H9 (cell line): ENCODE results near the gene KRT6A. TPM values are rescaled to one million over a fixed set of nuclear protein-coding genes. Genes with fewer than 3 reads are reported as not detected.

Experiments used
- DNase-seq: peaks from one replicate; pipeline ENCODE4 v3.0.0-alpha.2; 2017
- H2AFZ ChIP-seq: one replicate; pipeline ENCODE4 v1.6.1; 2013; ENCODE audit warnings: mild to moderate bottlenecking, low read length, control low read depth, moderate library complexity
- H2AK5ac ChIP-seq: 2 replicates; pipeline ENCODE4 v1.6.1; 2013; ENCODE audit warnings: low read length, control low read depth, mixed read lengths; ENCODE audit not compliant: insufficient read length
- H2BK120ac ChIP-seq: one replicate; pipeline ENCODE4 v1.6.1; 2013; ENCODE audit warnings: low read depth, mild to moderate bottlenecking, low read length, control low read depth, inconsistent platforms; ENCODE audit not compliant: poor library complexity, severe bottlenecking
- H2BK12ac ChIP-seq: 2 replicates; pipeline ENCODE4 v1.6.1; 2013; ENCODE audit warnings: low read length, control low read depth, mixed read lengths, low read depth; ENCODE audit not compliant: insufficient read length
- H2BK15ac ChIP-seq: 2 replicates; pipeline ENCODE4 v1.6.1; 2013; ENCODE audit warnings: low read depth, low read length, control low read depth
- H2BK20ac ChIP-seq: one replicate; pipeline ENCODE4 v1.6.1; 2013; ENCODE audit warnings: low read depth, mild to moderate bottlenecking, low read length, control low read depth, inconsistent platforms; ENCODE audit not compliant: poor library complexity, severe bottlenecking
- H2BK5ac ChIP-seq: 2 replicates; pipeline ENCODE4 v1.6.1; 2013; ENCODE audit warnings: low read length, control low read depth, mixed read lengths; ENCODE audit not compliant: insufficient read length
- H3K14ac ChIP-seq: 2 replicates; pipeline ENCODE4 v1.6.1; 2013; ENCODE audit warnings: low read length, control low read depth; ENCODE audit not compliant: insufficient read depth
- H3K18ac ChIP-seq: 2 replicates; pipeline ENCODE4 v1.6.1; 2013; ENCODE audit warnings: low read depth, mild to moderate bottlenecking, mixed read lengths, low read length, control low read depth; ENCODE audit not compliant: insufficient read length
- H3K23ac ChIP-seq: 2 replicates; pipeline ENCODE4 v1.6.1; 2013; ENCODE audit warnings: low read length, control low read depth, mixed read lengths, low read depth; ENCODE audit not compliant: insufficient read length
- H3K23me2 ChIP-seq: 2 replicates; pipeline ENCODE4 v1.6.1; 2013; ENCODE audit warnings: low read depth, mild to moderate bottlenecking, mixed read lengths, low read length, control low read depth; ENCODE audit not compliant: insufficient read length, poor library complexity, severe bottlenecking
- H3K27ac ChIP-seq: 2 replicates; pipeline ENCODE4 v1.5.1; 2013; ENCODE audit warnings: low read length, control low read depth, mixed read lengths, low read depth; ENCODE audit not compliant: insufficient read length
- H3K27me3 ChIP-seq: 2 replicates; pipeline ENCODE4 v1.6.1; 2013; ENCODE audit warnings: low read length, control low read depth, inconsistent platforms; ENCODE audit not compliant: insufficient read depth
- H3K4ac ChIP-seq: 2 replicates; pipeline ENCODE4 v1.6.1; 2013; ENCODE audit warnings: low read depth, mild to moderate bottlenecking, control low read depth, inconsistent platforms, low read length, moderate library complexity
- H3K4me1 ChIP-seq: 2 replicates; pipeline ENCODE4 v1.6.1; 2013; ENCODE audit warnings: low read length, control low read depth, inconsistent platforms; ENCODE audit not compliant: insufficient read depth
- H3K4me2 ChIP-seq: 2 replicates; pipeline ENCODE4 v1.6.1; 2013; ENCODE audit warnings: low read length, control low read depth, mixed read lengths; ENCODE audit not compliant: insufficient read length, insufficient read depth
- H3K56ac ChIP-seq: 2 replicates; pipeline ENCODE4 v1.6.1; 2013; ENCODE audit warnings: low read depth, mild to moderate bottlenecking, mixed read lengths, low read length, control low read depth; ENCODE audit not compliant: insufficient read length
- H3K79me1 ChIP-seq: 2 replicates; pipeline ENCODE4 v1.6.1; 2013; ENCODE audit warnings: low read depth, mild to moderate bottlenecking, moderate library complexity, low read length, control low read depth, inconsistent platforms; ENCODE audit not compliant: insufficient read depth, poor library complexity, severe bottlenecking
- H3K79me2 ChIP-seq: 2 replicates; pipeline ENCODE4 v1.6.1; 2013; ENCODE audit warnings: low read length, control low read depth, inconsistent platforms; ENCODE audit not compliant: insufficient read depth
- H3K9ac ChIP-seq: 2 replicates; pipeline ENCODE4 v1.6.1; 2013; ENCODE audit warnings: low read length, control low read depth, mixed read lengths; ENCODE audit not compliant: insufficient read length; ENCODE audit errors: extremely low read depth
- H3K9me3 ChIP-seq: one replicate; pipeline ENCODE4 v1.6.1; 2013; ENCODE audit warnings: low read depth, low read length, inconsistent platforms; ENCODE audit not compliant: control insufficient read depth
- H3T11ph ChIP-seq: one replicate; pipeline ENCODE4 v1.6.1; 2013; ENCODE audit warnings: mild to moderate bottlenecking, low read length, control low read depth, inconsistent platforms
- H4K20me1 ChIP-seq: one replicate; pipeline ENCODE4 v1.6.1; 2013; ENCODE audit not compliant: control insufficient read depth, insufficient read length, insufficient read depth
- H4K5ac ChIP-seq: 2 replicates; pipeline ENCODE4 v1.6.1; 2013; ENCODE audit warnings: low read depth, mild to moderate bottlenecking, mixed read lengths, low read length, control low read depth; ENCODE audit not compliant: insufficient read length
- H4K8ac ChIP-seq: replicated peaks from 2 replicates; pipeline ENCODE4 v1.6.1; 2013; ENCODE audit warnings: low read length, control low read depth, mixed read lengths, low read depth; ENCODE audit not compliant: insufficient read length
- H4K91ac ChIP-seq: 2 replicates; pipeline ENCODE4 v1.6.1; 2013; ENCODE audit warnings: low read depth, mild to moderate bottlenecking, moderate library complexity, mixed read lengths, low read length, control low read depth; ENCODE audit not compliant: insufficient read length
- H3K27ac Mint-ChIP-seq, 3 experiments: 2 replicates in 2 of 3; 3 replicates in 1 of 3; pipeline ENCODE4 v1.8.0; 2020 to 2021; ENCODE audit warnings: mixed read lengths in 3 of 3, mild to moderate bottlenecking in 1 of 3, moderate library complexity in 1 of 3
- H3K27me3 Mint-ChIP-seq: 2 replicates; pipeline ENCODE4 v1.8.0; 2021; ENCODE audit warnings: low read depth, mild to moderate bottlenecking, moderate library complexity, mixed read lengths
- H3K36me3 Mint-ChIP-seq, 3 experiments: 2 replicates in 2 of 3; 3 replicates in 1 of 3; pipeline ENCODE4 v1.8.0; 2020 to 2021; ENCODE audit warnings: low read depth in 3 of 3, mixed read lengths in 3 of 3; ENCODE audit not compliant: insufficient read depth in 1 of 3
- H3K4me1 Mint-ChIP-seq, 2 experiments: 2 replicates each; pipeline ENCODE4 v1.8.0; 2020; ENCODE audit warnings: mixed read lengths in 2 of 2
- H3K4me3 Mint-ChIP-seq, 2 experiments: 2 replicates in 1 of 2; 3 replicates in 1 of 2; pipeline ENCODE4 v1.8.0; 2020 to 2021; ENCODE audit warnings: mild to moderate bottlenecking in 2 of 2, mixed read lengths in 2 of 2, moderate library complexity in 1 of 2
- H3K9me3 Mint-ChIP-seq, 2 experiments: 2 replicates in 1 of 2; 3 replicates in 1 of 2; pipeline ENCODE4 v1.8.0; 2020; ENCODE audit warnings: mild to moderate bottlenecking in 2 of 2, mixed read lengths in 2 of 2, moderate library complexity in 1 of 2
- WGBS: extraction: QIAGEN DNeasy Blood & Tissue Kit; methylation state at CpG from one replicate; pipeline ENCODE4 v1.1.7; 2013; ENCODE audit warnings: missing lambda C conversion rate, low lambda C conversion rate, mixed read lengths; ENCODE audit not compliant: insufficient read length; ENCODE audit errors: extremely low coverage; 5-methylcytosine and 5-hydroxymethylcytosine counted together
- total RNA-seq: library from RNA; stranded (reverse); gene quantifications from 2 replicates; pipeline ENCODE4 v1.2.1, GENCODE V29; 2021
- TF ChIP-seq, protein P1 (sequence below): fragments of 200-600 bp; sonication (generic); conservative IDR thresholded peaks from 3 replicates; pipeline ENCODE4 v1.8.0; 2021; ENCODE audit warnings: antibody characterized with exemption, mild to moderate bottlenecking

Gene KRT6A
- total RNA-seq, 1 experiment from 2014 or later = not detected

DNA sequence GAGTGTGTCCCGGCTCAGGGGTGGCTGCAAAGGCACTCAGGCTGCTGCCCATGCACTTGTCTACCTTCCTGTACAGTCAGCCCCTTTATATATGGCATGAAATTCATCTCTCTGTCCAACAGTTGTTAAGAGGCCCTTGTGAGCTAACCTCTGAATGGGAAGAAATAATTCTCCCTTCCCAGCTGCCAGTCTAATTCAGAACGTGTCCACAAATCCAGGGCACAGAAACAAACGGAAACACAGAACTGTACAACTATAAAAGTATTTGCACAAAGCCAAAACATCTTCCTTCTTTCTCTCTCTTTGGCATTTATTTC, 26.3 kb upstream of the KRT6A start:
- H3K23me2 ChIP-seq = no peaks in the 10 kb centered on the region
- H3K9me3 Mint-ChIP-seq = no peaks in the 10 kb centered on the region; a peak in 1 of 5 replicates
- H3K27me3 ChIP-seq = no peaks in the 10 kb centered on the region
- H3K27me3 Mint-ChIP-seq = peaks cover 6% of the 10 kb centered on the region
- H4K20me1 ChIP-seq = no peaks in the 10 kb centered on the region
- no peaks in the 10 kb centered on the region for H3K4me1 ChIP-seq
- H4K5ac ChIP-seq = no peak overlapping the region
- no peak overlapping the region for H3K23ac ChIP-seq
- no peak for DNase-seq
- no peak overlapping the region for H3T11ph ChIP-seq
- no peaks in the 10 kb centered on the region for H3K79me2 ChIP-seq
- H3K14ac ChIP-seq = no peak overlapping the region
- H3K9ac ChIP-seq = no peak overlapping the region
- H3K4ac ChIP-seq = no peak overlapping the region
- no peak overlapping the region for H4K8ac ChIP-seq
- TF ChIP-seq, protein P1, sequence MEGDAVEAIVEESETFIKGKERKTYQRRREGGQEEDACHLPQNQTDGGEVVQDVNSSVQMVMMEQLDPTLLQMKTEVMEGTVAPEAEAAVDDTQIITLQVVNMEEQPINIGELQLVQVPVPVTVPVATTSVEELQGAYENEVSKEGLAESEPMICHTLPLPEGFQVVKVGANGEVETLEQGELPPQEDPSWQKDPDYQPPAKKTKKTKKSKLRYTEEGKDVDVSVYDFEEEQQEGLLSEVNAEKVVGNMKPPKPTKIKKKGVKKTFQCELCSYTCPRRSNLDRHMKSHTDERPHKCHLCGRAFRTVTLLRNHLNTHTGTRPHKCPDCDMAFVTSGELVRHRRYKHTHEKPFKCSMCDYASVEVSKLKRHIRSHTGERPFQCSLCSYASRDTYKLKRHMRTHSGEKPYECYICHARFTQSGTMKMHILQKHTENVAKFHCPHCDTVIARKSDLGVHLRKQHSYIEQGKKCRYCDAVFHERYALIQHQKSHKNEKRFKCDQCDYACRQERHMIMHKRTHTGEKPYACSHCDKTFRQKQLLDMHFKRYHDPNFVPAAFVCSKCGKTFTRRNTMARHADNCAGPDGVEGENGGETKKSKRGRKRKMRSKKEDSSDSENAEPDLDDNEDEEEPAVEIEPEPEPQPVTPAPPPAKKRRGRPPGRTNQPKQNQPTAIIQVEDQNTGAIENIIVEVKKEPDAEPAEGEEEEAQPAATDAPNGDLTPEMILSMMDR = no peak
- H2BK20ac ChIP-seq = no peak overlapping the region
- no peaks in the 10 kb centered on the region for H3K9me3 ChIP-seq
- no peak overlapping the region for H4K91ac ChIP-seq
- no peak overlapping the region for H2BK12ac ChIP-seq
- no peak overlapping the region for H2BK15ac ChIP-seq
- H3K4me3 Mint-ChIP-seq = no peak overlapping the region
- no peak overlapping the region for H2BK120ac ChIP-seq
- no peak overlapping the region for H3K56ac ChIP-seq
- H2BK5ac ChIP-seq = no peak overlapping the region
- no peaks in the 10 kb centered on the region for H3K79me1 ChIP-seq
- H2AFZ ChIP-seq = no peak overlapping the region
- no peak overlapping the region for H3K27ac ChIP-seq
- no peak overlapping the region for H3K27ac Mint-ChIP-seq
- peaks cover 15 to 20% of the 10 kb centered on the region in 2 experiments for H3K4me1 Mint-ChIP-seq
- H2AK5ac ChIP-seq = no peak overlapping the region
- H3K36me3 Mint-ChIP-seq = no peaks in the 10 kb centered on the region
- H3K18ac ChIP-seq = no peak overlapping the region
- H3K4me2 ChIP-seq = no peak overlapping the region
- WGBS = no CpG with 5 or more reads among the region's 3 CpGs
